Left ventricle myocardium superior (tissue), 1 donor: ENCODE measurements around the gene STAT3. TPM values are rescaled to one million over a fixed set of nuclear protein-coding genes. Genes with fewer than 3 reads are reported as not detected.
"Not testable (repeated sequence)": the region's sequence is repeated elsewhere in the genome, so short reads cannot be mapped to it uniquely, and the experiment has no call there.

ENCODE experiments used
- ATAC-seq: fragments of 200-7000 bp; cut with Tn5 transposase; one replicate; pipeline ENCODE4 v1.9.1; 2020; ENCODE audit warnings: mild to moderate bottlenecking, moderate library complexity
- DNase-seq: peaks from one replicate; pipeline ENCODE4 v3.0.0-alpha.2; 2020
- intact Hi-C: fragments of 100-400 bp; cut with micrococcal nuclease; formaldehyde crosslinking; loops from one replicate; pipeline ENCODE4 v1.11.0; 2022
- total RNA-seq: library from RNA; stranded (reverse); fragmentation: NEBNext Ultra II Directional; extraction: Animal tissue kit (Norgen Biotek cat#: 25700); gene quantifications from one replicate; pipeline ENCODE4 v1.2.1, GENCODE V29; 2021
- donor health status: DM: no; HTN: yes; CAD: no; lungs with severe emphysema.

The STAT3 gene
- total RNA-seq, 1 donor from 2014 or later, result 146 TPM

GRCh38 chr17:42274812-42275526 lies 113.3 kb downstream of the STAT3 start:
- DNase-seq, result no peak
- intact Hi-C loops, result no loop called here
- peak; percentile 3 for ATAC-seq

DNA sequence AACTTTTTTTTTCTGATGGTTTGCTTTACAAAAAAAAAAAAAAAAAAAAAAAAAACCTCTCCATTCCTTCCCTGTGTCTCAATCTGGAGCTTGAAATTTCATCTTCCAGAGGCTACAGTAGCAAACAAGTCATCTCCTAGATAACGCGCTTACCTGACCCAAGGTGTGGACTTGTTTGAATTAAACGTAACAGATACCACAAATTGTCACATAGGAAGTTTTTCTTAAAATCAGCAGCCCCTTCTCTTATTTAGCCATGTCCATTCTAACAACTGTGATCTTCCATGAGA lies 114.0 kb downstream of the STAT3 start:
- intact Hi-C loops, result no loop called here
- DNase-seq (no peak), ATAC-seq (no peak)

DNA sequence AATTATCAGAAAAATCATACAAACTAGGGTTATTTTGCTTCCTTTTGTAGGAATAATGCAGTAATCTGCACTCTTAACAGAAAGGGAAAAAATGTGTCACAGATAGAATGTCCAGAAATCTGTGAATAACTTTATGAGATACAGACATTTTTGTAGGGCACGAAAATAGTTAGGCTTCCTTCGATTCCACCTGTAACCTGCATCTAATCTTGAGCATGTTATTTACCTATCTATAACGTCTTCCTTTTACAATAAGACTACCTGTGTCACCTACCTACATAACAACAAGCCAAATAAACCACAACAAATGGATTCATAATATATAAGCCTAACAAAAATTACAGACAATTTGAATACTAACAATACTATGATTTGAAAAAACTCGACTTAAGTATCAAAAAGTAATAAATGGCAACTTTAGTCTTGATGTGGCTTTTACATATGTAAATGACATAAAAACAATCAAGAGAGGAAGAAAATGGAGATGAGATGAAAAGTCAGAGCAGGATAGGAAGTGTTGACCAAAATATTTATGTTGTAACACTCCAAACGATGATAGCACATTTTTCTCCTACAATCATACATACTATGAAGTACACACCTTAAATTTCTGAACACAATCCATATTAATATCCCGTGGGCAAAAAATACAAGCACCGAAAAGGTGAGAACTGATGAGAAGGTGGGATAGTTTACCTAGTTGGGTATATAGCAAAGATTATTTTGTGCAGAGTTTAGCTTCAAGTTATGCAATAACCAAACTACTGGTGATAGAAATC lies 114.6 kb downstream of the STAT3 start:
- ATAC-seq (no peak), DNase-seq (no peak)
- intact Hi-C loops, result no loop called here

- no peak for ATAC-seq
- intact Hi-C loops, result no loop called here
- no peak for DNase-seq
Observed at GRCh38 chr17:42272162-42272907, 115.9 kb downstream of the STAT3 start.

DNA sequence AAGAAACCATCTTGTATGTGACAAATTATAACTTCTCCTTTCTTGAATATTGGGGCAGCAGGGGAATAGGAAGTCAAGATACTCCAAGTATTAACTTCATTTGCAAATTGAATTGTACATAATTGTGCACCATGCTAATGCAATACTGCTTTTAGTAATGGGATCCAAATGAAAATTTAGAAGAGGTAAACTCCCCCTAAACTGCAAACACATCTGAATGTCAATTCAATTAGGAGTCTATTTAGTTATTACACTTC lies 116.5 kb downstream of the STAT3 start:
- DNase-seq, result no peak
- intact Hi-C loops, result no loop called here
- ATAC-seq, result no peak

DNA sequence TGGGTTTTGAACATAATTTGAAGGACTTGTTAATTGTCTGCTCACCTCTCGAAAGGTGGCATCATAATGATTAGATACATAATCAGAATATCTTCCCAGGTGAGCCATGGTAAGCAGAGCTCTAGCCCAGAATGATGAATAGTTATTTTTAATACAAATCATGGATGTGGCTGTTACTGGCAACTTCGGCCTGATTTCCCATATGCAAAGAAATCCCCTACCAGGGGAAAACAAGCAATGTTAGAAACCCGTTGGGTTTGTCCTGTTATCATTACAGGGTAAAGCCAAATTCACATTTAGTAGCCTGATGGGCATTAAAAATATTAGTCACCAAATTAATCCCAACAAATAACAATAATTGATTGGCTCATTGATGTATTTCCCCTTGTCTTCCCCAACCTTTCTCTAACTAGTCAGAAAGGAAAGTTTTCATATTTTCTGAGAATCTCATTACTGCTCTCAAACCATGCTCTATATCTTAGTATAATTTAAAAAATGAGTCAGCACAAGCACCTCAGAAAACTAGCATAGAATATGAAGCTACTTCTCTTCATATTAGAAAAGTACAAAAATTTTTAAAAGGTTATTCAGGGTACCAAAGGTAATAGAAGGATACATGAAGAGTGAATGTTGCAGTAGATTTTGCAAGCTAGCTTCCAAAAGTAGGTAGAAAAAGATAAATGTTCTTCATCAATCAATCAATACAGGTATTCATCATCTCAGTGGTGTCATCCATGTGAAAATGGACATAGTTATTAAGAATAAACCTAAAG lies 117.0 kb downstream of the STAT3 start:
- intact Hi-C loops, result no loop called here
- ATAC-seq (no peak), DNase-seq (no peak)

DNA sequence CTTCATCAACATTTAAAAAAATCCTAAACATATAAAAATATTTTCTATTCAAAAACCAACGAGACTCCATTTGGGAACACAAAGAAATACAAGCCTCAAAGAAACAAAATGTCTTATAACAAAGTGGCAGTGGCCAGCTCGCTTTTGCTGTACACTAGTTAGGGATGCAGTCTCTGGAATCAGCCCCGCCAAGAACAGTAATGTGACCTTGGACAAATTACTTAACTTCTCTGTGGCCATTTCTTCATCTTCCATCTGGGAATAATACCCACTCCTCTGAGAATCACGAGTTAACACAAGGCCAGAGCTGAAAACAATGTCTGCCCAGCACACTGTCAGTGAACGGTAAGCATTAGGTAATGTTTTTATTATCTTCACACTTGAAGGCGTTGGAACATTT lies 117.6 kb downstream of the STAT3 start:
- ATAC-seq (no peak), DNase-seq (no peak)
- intact Hi-C loops, result no loop called here

DNA sequence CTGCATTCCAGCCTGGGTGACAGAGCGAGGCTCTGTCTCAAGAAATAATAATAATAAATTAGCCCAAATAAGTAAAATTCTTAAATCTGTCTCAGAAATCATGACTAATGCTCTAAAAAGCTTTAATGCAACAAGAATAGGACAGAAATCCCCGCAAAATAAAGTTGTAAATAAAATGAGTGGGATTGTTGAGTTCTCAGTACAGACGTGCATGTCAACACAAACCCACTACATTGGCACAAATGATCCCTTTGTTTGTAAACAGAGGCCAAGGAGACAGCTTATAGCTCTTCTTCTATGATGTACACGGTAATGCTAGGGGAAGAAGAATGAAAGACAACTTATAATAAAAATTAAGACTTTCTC lies 118.1 kb downstream of the STAT3 start:
- no peak for DNase-seq
- no peak for ATAC-seq
- intact Hi-C loops, result no loop called here

- no peak for DNase-seq
- intact Hi-C loops, result no loop called here
- ATAC-seq, result no peak
Observed at GRCh38 chr17:42268236-42268635, 120.0 kb downstream of the STAT3 start.

DNA sequence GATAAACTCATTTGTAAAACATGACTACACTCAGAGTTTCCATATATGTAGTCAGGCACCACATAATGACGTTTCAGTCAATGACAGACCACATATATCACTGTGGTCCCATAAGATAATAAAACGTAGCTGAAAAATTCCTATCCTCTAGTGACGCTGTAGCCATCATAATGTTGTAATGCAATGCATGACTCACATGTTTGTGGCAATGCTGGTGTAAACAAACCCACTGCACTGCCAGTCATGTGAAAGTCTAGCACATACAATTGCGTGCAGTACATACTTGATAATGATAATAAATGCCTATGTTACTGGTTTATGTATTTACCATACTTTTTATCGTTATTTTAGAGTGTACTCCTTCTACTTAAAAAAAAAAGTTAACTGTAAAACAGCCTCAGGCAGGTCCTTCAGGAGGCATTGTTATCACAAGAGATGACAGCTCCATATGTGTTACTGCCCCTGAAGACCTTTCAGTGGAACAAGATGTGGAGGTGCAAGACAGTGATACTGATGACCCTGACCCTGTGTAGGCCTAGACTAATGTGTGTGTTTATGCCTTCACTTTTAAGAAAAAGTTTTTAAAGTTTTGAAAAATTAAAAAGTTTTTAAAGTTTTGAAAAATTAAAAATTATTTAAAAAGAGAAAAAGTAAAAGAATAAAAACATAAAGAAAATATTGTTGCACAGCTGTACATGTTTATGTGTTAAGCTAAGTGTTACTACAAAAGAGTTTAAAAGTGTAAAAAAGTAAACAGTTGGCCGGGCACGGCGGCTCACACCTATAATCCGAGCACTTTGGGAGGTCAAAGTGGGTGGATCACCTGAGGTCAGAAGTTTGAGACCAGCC lies 121.1 kb downstream of the STAT3 start:
- intact Hi-C loops, result no loop called here
- no peak for DNase-seq
- no peak for ATAC-seq

- ATAC-seq (no peak), DNase-seq (no peak)
- intact Hi-C loops, result no loop called here
Observed at GRCh38 chr17:42266462-42266861, 121.8 kb downstream of the STAT3 start.

- ATAC-seq, DNase-seq, intact Hi-C loops: not testable (repeated sequence)
Observed at GRCh38 chr17:42264366-42264765, 123.9 kb downstream of the STAT3 start.

Other genes with a start within 250 kb of the STAT3 start
- gene RAB5C, start 233.5 kb downstream of the STAT3 start, total RNA-seq, result 47.1 TPM
- gene KCNH4, start 207.3 kb downstream of the STAT3 start, total RNA-seq, result 0.15 TPM
- not detected for gene HCRT, start 203.0 kb downstream of the STAT3 start, total RNA-seq
- 7.0 TPM for gene GHDC, start 193.9 kb downstream of the STAT3 start, total RNA-seq
- gene STAT5B, start 112.1 kb downstream of the STAT3 start, total RNA-seq, result 33.4 TPM
- gene STAT5A, start 99.9 kb downstream of the STAT3 start, total RNA-seq, result 13.8 TPM
- 216 TPM for gene CAVIN1, start 34.8 kb upstream of the STAT3 start, total RNA-seq
- gene ATP6V0A1, start 70.4 kb upstream of the STAT3 start, total RNA-seq, result 33.2 TPM
- 8.3 TPM for gene NAGLU, start 147.8 kb upstream of the STAT3 start, total RNA-seq
- 1.4 TPM for gene HSD17B1, start 164.5 kb upstream of the STAT3 start, total RNA-seq
- gene COASY, start 173.7 kb upstream of the STAT3 start, total RNA-seq, result 45.2 TPM
- 72.3 TPM for gene MLX, start 178.7 kb upstream of the STAT3 start, total RNA-seq
- gene PSMC3IP, start 189.3 kb upstream of the STAT3 start, total RNA-seq, result 3.1 TPM
- gene RETREG3, start 220.9 kb upstream of the STAT3 start, total RNA-seq, result 25.7 TPM
- gene TUBG1, start 221.2 kb upstream of the STAT3 start, total RNA-seq, result 46.0 TPM